Lung (tissue), 12 donors: ENCODE data around the gene CDH4. TPM values are rescaled to one million over a fixed set of nuclear protein-coding genes. Genes with fewer than 3 reads are reported as not detected.

ENCODE experiments used
- ATAC-seq: fragments of 200-7000 bp; cut with Tn5 transposase; one replicate; pipeline ENCODE4 v1.9.1; 2020; ENCODE audit warnings: moderate number of reproducible peaks; ENCODE audit not compliant: insufficient read depth, low FRiP score
- DNase-seq, 3 donors: peaks; one replicate each; pipeline ENCODE4 v3.0.0-alpha.2; 2013 to 2017
- H3K27ac ChIP-seq, 2 donors: one replicate each; pipeline ENCODE4 v1.5.1; 2013; ENCODE audit warnings: mild to moderate bottlenecking in 2 of 2, moderate library complexity in 2 of 2, control low read depth in 1 of 2, inconsistent platforms in 1 of 2, low read depth in 1 of 2, low read length in 1 of 2
- H3K27me3 ChIP-seq, 3 donors: one replicate each; pipeline ENCODE4 v1.5.1; 2013; ENCODE audit warnings: low read length in 2 of 3; ENCODE audit not compliant: control insufficient read depth in 3 of 3, insufficient read depth in 3 of 3
- H3K36me3 ChIP-seq, 4 donors: one replicate each; pipeline ENCODE4 v1.5.1; 2013; ENCODE audit warnings: low read length in 4 of 4, mild to moderate bottlenecking in 1 of 4, moderate library complexity in 1 of 4; ENCODE audit not compliant: control insufficient read depth in 4 of 4, insufficient read depth in 4 of 4
- H3K4me1 ChIP-seq, 5 donors: one replicate each; pipeline ENCODE4 v1.5.1; 2013; ENCODE audit warnings: low read length in 5 of 5, mild to moderate bottlenecking in 2 of 5, moderate library complexity in 1 of 5; ENCODE audit not compliant: control insufficient read depth in 5 of 5, insufficient read depth in 5 of 5
- H3K4me3 ChIP-seq: one replicate; pipeline ENCODE4 v1.5.1; 2013; ENCODE audit warnings: mild to moderate bottlenecking, control low read depth, moderate library complexity
- H3K9ac ChIP-seq, 2 donors: one replicate each; pipeline ENCODE4 v1.5.1; 2013; ENCODE audit warnings: low read length in 2 of 2, control low read depth in 1 of 2; ENCODE audit not compliant: insufficient read depth in 1 of 2
- H3K9me3 ChIP-seq, 4 donors: one replicate each; pipeline ENCODE4 v1.5.1; 2013; ENCODE audit warnings: low read length in 3 of 4, mild to moderate bottlenecking in 1 of 4, moderate library complexity in 1 of 4; ENCODE audit not compliant: control insufficient read depth in 4 of 4, insufficient read depth in 3 of 4
- WGBS, 2 donors: extraction: QIAGEN DNeasy Blood & Tissue Kit; methylation state at CpG; one replicate each; pipeline ENCODE4 v1.1.7; 2013; 5-methylcytosine and 5-hydroxymethylcytosine counted together
- polyA plus RNA-seq, 2 donors: library from polyadenylated mRNA; stranded (reverse); fragments of 200-250 nt; gene quantifications; one replicate each; pipeline ENCODE4 v1.2.1, GENCODE V29; 2013
- total RNA-seq, 2 donors: library from RNA; depleted of rRNA in 1 of 2; stranded (reverse); fragments of >200 nt in 1 of 2; gene quantifications; one replicate each; pipeline ENCODE4 v1.2.1, GENCODE V29; 2014 to 2021
- TF ChIP-seq, protein P1 (sequence below): IDR thresholded peaks from 2 replicates; pipeline ENCODE4 v1.5.1; 2012; ENCODE audit warnings: mild to moderate bottlenecking; ENCODE audit errors: control extremely low read depth, extremely low read depth
- donor health status: control.
- donor health status: control.
- donor health status: Bipolar disorder and iron deficiency.
- donor health status: healthy.
- donor health status: DM: yes; HTN: yes; CAD: no.

CDH4 gene
- total and polyA plus RNA-seq, 4 donors: 0.10 to 2.1 (median 0.34) TPM

DNA sequence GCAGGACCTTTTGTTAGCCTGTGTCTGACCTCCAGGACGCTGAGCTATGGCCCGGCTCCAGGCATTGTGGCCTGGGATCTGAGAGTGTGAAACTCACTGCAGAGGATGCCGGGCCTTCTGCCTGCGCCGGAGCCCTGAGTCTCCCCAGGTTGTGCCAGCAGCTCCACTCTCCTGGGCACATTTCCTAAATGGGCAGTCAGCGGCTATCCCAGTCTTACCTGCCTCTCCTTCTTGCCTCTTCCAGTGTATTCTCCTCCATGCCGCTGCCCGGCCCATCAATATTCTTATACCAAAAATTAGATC is 397.8 kb downstream of the CDH4 start:
- TF ChIP-seq, protein P1, sequence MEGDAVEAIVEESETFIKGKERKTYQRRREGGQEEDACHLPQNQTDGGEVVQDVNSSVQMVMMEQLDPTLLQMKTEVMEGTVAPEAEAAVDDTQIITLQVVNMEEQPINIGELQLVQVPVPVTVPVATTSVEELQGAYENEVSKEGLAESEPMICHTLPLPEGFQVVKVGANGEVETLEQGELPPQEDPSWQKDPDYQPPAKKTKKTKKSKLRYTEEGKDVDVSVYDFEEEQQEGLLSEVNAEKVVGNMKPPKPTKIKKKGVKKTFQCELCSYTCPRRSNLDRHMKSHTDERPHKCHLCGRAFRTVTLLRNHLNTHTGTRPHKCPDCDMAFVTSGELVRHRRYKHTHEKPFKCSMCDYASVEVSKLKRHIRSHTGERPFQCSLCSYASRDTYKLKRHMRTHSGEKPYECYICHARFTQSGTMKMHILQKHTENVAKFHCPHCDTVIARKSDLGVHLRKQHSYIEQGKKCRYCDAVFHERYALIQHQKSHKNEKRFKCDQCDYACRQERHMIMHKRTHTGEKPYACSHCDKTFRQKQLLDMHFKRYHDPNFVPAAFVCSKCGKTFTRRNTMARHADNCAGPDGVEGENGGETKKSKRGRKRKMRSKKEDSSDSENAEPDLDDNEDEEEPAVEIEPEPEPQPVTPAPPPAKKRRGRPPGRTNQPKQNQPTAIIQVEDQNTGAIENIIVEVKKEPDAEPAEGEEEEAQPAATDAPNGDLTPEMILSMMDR: no peak
- H3K27me3 ChIP-seq: peaks cover 0 to 33% (median 3%) of the 10 kb centered on the region in 3 donors

DNA sequence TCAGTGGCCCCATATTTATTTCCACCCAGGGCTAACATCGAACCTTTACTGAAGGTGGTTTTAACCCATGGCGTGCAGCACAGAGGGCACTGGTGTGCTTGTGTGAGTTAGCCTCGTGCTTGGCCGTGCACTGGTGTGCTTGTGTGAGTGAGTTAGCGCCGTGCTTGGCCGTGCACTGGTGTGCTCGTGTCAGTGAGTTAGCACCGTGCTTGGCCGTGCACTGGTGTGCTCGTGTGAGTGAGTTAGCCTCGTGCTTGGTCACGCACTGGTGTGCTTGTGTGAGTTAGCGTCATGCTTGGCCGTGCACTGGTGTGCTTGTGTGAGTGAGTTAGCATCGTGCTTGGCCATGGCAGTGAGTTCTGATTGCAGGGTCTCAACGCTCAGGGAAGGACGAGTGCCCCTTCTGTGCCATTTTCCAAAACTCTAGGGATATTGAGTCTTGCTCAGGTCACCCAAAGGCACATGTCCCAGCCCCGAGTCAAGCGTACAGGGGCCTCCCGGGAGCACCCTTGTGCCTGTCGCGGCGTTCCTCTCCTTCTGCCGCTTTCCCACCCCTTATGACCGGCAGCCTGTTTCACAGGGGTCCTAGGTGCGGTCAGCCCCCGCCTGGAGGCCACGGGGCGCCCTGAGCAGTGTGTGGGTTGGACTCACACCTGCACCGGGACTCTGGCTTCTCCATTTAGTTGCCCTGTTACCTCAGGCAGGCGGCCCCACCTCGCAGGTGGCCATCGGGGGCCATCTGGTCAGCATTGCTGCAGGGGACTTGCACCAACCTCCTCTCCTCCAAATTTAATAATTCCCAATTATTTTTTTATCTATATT is 399.1 kb downstream of the CDH4 start:
- TF ChIP-seq, protein P1: no peak
- WGBS, 2 donors: 85 to 92% methylated on average over 34 of the region's 34 CpGs
- H3K9me3 ChIP-seq: peaks cover 0 to 5% (median 0%) of the 10 kb centered on the region in 4 donors
- no peak overlapping the region for H3K27ac ChIP-seq
- ATAC-seq: no peak
- DNase-seq: no peak
- H3K36me3 ChIP-seq: no peaks in the 10 kb centered on the region
- no peak overlapping the region for H3K4me3 ChIP-seq
- no peak overlapping the region for H3K9ac ChIP-seq
- H3K4me1 ChIP-seq: no peaks in the 10 kb centered on the region
- peaks cover 0 to 29% (median 3%) of the 10 kb centered on the region in 3 donors for H3K27me3 ChIP-seq

More for the DNA sequence above, 397.8 kb downstream of the CDH4 start:
- Histone ChIP-seq H3K4me3 (no peak overlapping the region), H3K27ac (no peak overlapping the region), H3K9me3 (peaks cover 0 to 2% (median 0%) of the 10 kb centered on the region in 4 donors), H3K36me3 (no peaks in the 10 kb centered on the region), H3K4me1 (peaks cover 0 to under 1% (median 0%) of the 10 kb centered on the region in 5 donors), H3K9ac (no peak overlapping the region)
- DNase-seq (no peak), ATAC-seq (no peak)
- WGBS, 2 donors: 83 to 90% methylated on average over 8 of the region's 8 CpGs

DNA sequence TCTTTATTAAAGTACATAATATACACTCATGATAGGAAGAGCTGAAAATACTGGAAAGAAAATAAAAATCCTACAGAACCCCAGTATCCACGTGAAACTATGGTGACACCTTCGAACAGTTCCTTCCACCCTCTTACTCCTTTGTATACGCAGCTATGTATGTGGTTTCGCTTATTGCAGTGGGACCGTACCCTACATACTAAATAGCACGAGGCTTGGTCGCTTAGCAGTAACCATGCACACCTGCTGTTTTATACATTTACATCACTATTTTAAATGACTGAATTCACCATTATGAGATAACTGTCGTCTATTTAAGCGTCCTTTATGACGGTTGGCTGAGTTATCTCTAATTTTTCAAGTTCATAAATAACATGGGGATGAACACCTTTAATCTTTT is 400.1 kb downstream of the CDH4 start:
- H3K4me1 ChIP-seq: no peaks in the 10 kb centered on the region
- ATAC-seq: no peak
- H3K27ac ChIP-seq: no peak overlapping the region
- WGBS, 2 donors: 93% methylated on average over 10 of the region's 10 CpGs
- TF ChIP-seq, protein P1: no peak
- H3K9me3 ChIP-seq: peaks cover 0 to 8% (median 0%) of the 10 kb centered on the region in 4 donors
- H3K27me3 ChIP-seq: peaks cover 0 to 24% (median 3%) of the 10 kb centered on the region in 3 donors
- no peak overlapping the region for H3K4me3 ChIP-seq
- no peak overlapping the region for H3K9ac ChIP-seq
- H3K36me3 ChIP-seq: no peaks in the 10 kb centered on the region
- DNase-seq: no peak
